GM12872 (cell line): Measurements from ENCODE around the gene SLC3A2.

Source experiments
- CTCF ChIP-seq: IDR thresholded peaks from 3 replicates; pipeline ENCODE4 v1.5.1; 2011; ENCODE audit warnings: low read depth, mild to moderate bottlenecking, low read length, moderate library complexity; ENCODE audit not compliant: insufficient read depth

Gene SLC3A2

GRCh38 chr11:62880803-62881578 is at the start of gene SLC3A2:
Gene SLC3A2, plus strand, starts transcription at chr11:62880896. Its CDS starts 128 bp downstream, at chr11:62881024.
- TF ChIP-seq CTCF, result peak; percentile 80

DNA sequence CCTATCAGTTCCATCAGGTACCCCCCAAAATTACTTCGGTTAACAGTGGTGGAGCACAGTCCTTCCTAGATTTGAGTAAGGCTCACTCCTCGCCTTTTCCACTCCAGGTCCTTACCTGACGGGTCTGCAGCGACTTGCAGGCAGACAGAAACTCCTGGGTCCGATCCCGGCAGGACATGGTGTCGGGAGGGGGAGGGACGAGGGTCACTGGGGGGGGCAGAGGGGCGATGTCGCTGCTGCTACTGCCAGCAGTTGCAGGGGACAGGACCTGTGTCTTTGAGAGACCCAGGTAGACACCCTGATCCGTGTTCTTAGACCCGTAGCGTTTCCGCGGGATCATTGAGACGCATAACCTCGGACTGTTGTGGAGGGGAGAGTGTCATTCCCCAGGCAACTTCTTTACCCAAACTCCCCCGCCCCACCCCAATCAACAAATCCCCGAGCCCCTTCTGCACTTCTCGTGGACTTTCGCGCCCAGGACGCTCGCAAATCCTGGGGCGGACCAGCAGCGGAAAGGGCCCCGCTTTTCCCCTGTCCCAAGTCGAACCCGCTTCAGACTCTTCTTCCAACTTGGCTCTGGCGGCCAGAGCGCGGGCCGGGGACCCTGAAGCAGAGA is 49.7 kb upstream of the SLC3A2 start:
- TF ChIP-seq CTCF, result no peak

GRCh38 chr11:62831520-62832335 is 49.0 kb upstream of the SLC3A2 start, which contains the start of gene STX5:
Gene STX5, minus strand, starts transcription at chr11:62832051. Its CDS starts 808 bp downstream, at chr11:62831243.
- TF ChIP-seq CTCF, result no peak

DNA sequence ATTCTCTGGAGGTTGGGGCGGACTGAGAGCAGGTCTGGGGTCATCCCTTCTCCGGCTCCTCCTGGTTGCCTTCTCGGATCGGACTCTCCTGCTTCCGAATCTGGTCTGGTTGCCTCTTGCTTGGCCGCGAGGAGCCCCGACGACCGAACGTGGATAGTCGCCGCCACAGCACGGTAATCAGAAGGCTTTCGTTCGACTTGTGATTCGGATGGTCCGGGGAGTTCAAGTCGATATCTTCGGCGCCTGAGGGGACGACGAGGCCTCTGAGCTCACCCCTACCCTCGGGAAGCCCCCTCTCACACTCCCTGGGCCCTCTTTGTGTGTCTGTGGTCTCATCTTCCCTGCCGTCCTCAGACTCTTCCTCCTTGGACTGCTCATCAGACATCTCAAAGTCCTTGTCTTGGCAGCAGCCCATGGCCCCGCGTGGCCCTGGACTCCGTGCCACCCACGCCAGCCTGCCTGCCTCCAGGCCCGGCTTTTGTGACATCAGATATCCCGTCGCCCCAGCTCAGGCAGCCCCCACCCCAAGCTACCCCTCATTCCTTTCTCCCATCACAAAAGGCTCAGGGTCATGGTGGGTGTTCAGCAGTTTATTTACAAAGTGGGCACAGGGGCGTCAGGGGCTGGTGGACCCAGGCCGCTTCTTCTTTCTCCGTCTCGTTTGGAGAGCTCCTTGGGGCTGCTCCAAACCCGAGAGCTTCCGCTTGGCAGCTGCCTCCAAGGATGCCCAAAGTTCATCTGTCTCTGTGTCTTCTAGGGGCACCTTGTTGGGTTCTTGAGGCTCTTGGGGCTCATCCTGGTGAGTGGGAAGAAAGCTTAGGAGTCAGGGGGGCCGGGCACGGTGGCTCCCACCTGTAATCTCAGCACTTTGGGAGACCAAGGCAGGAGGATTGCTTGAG is 48.1 kb upstream of the SLC3A2 start, which contains the start of gene TEX54:
Gene TEX54, minus strand, starts transcription at position 506 of the 899 bp plus-strand sequence.
- no peak for TF ChIP-seq CTCF

GRCh38 chr11:62835336-62835735 is 45.4 kb upstream of the SLC3A2 start:
- no peak for TF ChIP-seq CTCF

DNA sequence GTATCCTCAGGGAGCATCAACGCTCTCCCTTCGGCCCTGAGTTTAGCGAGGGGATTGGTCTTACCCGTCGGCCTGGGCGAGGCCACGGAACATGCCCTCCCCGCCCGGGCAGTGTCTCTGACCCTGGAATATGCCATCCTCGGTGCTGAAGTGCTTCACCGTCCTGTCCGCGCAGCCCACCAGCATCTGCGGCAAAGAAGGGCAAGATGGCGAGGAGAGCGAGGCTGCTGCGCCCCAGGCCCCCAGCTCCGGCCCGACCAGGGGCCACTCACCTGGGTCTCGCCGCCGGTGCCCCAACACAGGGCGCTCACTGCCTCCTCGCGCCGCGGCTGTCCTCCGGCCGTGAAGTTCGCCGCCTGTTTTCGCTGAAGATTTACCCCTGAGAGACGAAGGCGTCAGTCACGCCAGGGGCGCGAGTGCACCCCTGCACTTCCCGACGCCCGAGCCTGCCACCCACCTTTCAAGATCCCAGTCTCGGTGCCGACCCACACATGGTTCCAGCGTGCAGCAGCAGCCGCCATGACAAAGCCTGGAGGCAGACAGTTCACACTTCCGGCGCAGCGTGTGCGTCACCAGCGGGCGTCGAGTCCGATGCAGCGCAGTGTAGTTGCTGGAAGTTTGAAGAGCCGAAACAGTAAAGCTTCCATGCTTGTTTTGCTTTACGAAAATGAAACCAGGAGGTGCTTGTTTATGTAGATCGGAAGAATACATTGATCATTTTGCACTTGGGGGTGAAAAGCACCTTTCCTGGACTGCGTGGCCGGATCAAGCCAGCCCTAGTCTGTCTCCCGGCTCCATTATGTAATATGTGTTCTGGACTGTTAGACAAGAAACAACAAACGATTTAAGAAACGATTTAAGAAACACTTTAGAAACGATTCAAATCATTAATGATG is 41.4 kb upstream of the SLC3A2 start, which contains the start of gene WDR74:
Gene WDR74, minus strand, starts transcription at position 541 of the 896 bp plus-strand sequence. Its CDS starts 20 bp downstream, at position 521.
- TF ChIP-seq CTCF, result no peak
